Left lung (tissue), 10 donors: ENCODE measurements around the gene BLTP3A. TPM values are rescaled to one million over a fixed set of nuclear protein-coding genes. Genes with fewer than 3 reads are reported as not detected.
"Not testable (repeated sequence)": the region's sequence is repeated elsewhere in the genome, so short reads cannot be mapped to it uniquely, and the experiment has no call there.

Experiments
- ATAC-seq: fragments of 200-7000 bp; cut with Tn5 transposase; one replicate; pipeline ENCODE4 v1.9.1; 2020; ENCODE audit warnings: moderate library complexity
- DNase-seq, 4 donors: peaks; one replicate each; pipeline ENCODE4 v3.0.0-alpha.2; 2013 to 2020
- H3K27ac ChIP-seq, 2 donors: fragments of 200-600 bp; sonication (generic) in 1 of 2; one replicate each; pipeline versions ENCODE4 v1.5.0 to v1.8.0; 2020 to 2021
- H3K27me3 ChIP-seq, 2 donors: fragments of 200-600 bp; sonication (generic) in 1 of 2; one replicate each; pipeline versions ENCODE4 v1.5.0 to v1.8.0; 2020 to 2021
- H3K36me3 ChIP-seq, 2 donors: fragments of 200-600 bp; sonication (generic) in 1 of 2; one replicate each; pipeline versions ENCODE4 v1.5.0 to v1.8.0; 2020 to 2021
- H3K4me1 ChIP-seq, 2 donors: fragments of 200-600 bp; one replicate each; pipeline ENCODE4 v1.8.0; 2021
- H3K4me3 ChIP-seq, 2 donors: fragments of 200-600 bp; sonication (generic) in 1 of 2; one replicate each; pipeline versions ENCODE4 v1.5.0 to v1.8.0; 2020 to 2021; ENCODE audit warnings: mild to moderate bottlenecking in 1 of 2
- H3K9me3 ChIP-seq, 2 donors: fragments of 200-600 bp; sonication (generic) in 1 of 2; one replicate each; pipeline versions ENCODE4 v1.5.0 to v1.8.0; 2020 to 2021
- intact Hi-C, 2 donors: fragments of 100-400 bp; cut with DNase I; formaldehyde crosslinking; loops; one replicate each; pipeline versions ENCODE4 v1.11.2 to v1.14.2; 2022
- polyA plus RNA-seq, 6 donors: library from polyadenylated mRNA; unstranded; fragments of 120-200 nt; gene quantifications; one replicate each; pipeline ENCODE4 v1.2.1, GENCODE V29; 2013; ENCODE audit not compliant: insufficient read length in 6 of 6
- total RNA-seq, 2 donors: library from RNA; stranded (reverse); fragmentation: NEBNext Ultra II Directional; extraction: Animal tissue kit (Norgen Biotek cat#: 25700); gene quantifications; one replicate each; pipeline ENCODE4 v1.2.1, GENCODE V29; 2021
- TF ChIP-seq, protein P1 (sequence below), 2 donors: fragments of 200-600 bp; sonication (generic) in 1 of 2; IDR thresholded peaks; one replicate each; pipeline versions ENCODE4 v1.5.0 to v1.8.0; 2021; ENCODE audit warnings: antibody characterized with exemption in 2 of 2
- donor health status: DM: no; HTN: yes; CAD: no.
- donor health status: DM: no; HTN: no; CAD: no.

Gene BLTP3A
- total and polyA plus RNA-seq, 8 donors = 12.2 to 21.8 (median 13.1) TPM

DNA sequence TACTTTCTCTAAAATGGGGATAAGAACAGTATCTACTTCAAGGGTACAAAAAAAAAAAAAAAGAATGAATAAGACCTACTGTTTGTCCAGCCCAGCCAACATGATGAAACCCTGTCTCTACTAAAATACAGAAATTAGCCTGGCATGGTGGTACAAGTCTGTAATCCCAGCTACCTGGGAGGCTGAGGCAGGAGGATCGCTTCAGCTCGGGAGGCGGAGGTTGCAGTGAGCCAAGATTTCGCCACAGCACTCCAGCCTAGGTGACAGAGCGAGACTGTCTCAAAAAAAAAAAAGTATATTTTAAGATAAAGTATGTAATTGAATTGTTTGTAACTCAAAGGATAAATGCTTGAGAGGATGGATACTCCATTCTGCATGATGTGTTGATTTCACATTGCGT is 2.0 kb downstream of the BLTP3A start:
- Histone ChIP-seq H3K4me1 (peaks cover 0 to 33% of the 10 kb centered on the region in 2 donors), H3K36me3 (no peaks in the 10 kb centered on the region), H3K27me3 (no peaks in the 10 kb centered on the region), H3K27ac (no peak overlapping the region), H3K4me3 (no peak overlapping the region), H3K9me3 (no peaks in the 10 kb centered on the region)
- ATAC-seq (no peak), DNase-seq (no peak)
- TF ChIP-seq, protein P1, sequence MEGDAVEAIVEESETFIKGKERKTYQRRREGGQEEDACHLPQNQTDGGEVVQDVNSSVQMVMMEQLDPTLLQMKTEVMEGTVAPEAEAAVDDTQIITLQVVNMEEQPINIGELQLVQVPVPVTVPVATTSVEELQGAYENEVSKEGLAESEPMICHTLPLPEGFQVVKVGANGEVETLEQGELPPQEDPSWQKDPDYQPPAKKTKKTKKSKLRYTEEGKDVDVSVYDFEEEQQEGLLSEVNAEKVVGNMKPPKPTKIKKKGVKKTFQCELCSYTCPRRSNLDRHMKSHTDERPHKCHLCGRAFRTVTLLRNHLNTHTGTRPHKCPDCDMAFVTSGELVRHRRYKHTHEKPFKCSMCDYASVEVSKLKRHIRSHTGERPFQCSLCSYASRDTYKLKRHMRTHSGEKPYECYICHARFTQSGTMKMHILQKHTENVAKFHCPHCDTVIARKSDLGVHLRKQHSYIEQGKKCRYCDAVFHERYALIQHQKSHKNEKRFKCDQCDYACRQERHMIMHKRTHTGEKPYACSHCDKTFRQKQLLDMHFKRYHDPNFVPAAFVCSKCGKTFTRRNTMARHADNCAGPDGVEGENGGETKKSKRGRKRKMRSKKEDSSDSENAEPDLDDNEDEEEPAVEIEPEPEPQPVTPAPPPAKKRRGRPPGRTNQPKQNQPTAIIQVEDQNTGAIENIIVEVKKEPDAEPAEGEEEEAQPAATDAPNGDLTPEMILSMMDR (IDR thresholded peaks at IDR 0.05) = no peak
- intact Hi-C loops = no loop called here

DNA sequence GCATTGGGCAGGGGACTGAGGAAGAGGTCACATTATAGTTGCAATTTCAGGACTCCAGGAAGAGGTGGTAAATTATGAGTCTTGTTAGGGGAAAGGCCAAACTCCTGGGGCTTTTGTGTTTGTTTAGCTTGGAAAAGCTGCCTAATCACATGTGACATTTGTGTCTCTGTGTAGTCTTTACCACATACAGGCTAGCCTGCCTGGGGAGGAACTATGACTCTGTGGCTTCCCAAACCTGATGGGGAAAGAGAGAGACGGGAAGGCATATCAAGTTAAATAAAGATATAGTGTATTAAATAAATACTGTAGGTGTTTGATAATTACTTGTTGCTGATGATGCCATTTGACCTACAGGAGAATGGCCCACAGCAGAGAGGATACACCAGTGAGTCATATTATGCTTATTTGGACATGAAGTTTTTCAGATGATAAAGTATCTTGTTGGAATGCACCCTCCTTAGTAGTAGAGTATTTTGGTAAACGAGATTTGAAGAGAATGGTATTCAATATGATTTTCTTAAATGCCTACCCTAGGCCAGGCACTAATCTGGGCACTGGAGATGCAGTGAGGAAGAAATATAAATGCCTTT is 4.0 kb downstream of the BLTP3A start:
- H3K9me3 ChIP-seq = no peaks in the 10 kb centered on the region
- intact Hi-C loops = no loop called here
- DNase-seq = no peak
- no peak for ATAC-seq
- no peaks in the 10 kb centered on the region for H3K36me3 ChIP-seq
- no peak overlapping the region for H3K27ac ChIP-seq
- H3K4me3 ChIP-seq = no peak overlapping the region
- no peaks in the 10 kb centered on the region for H3K27me3 ChIP-seq
- peaks cover 0 to 28% of the 10 kb centered on the region in 2 donors for H3K4me1 ChIP-seq
- TF ChIP-seq, protein P1 (IDR thresholded peaks at IDR 0.05) = no peak

DNA sequence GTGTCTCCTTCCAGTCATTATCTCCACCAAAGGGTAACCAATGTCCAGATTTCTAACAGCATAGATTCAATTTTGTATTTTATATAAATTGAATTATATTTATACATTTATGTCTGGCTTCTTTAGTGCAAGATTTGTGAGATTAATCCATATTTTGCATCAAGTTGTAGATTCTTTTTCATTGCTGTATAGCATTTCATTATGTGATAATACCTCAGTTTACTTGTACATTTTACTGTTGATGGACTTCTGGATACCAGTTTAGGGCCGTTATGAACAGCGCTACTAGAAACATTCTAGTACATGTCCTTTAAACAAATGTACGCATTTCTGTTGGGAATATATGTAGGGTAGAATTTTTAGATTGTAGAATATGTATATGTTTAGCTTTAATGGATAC is 6.2 kb downstream of the BLTP3A start:
- intact Hi-C loops = no loop called here
- TF ChIP-seq, protein P1 (IDR thresholded peaks at IDR 0.05) = no peak
- Histone ChIP-seq H3K27me3 (no peaks in the 10 kb centered on the region), H3K4me1 (peaks cover 0 to 17% of the 10 kb centered on the region in 2 donors), H3K9me3 (no peaks in the 10 kb centered on the region), H3K4me3 (no peak overlapping the region), H3K36me3 (no peaks in the 10 kb centered on the region), H3K27ac (no peak overlapping the region)
- ATAC-seq = no peak
- no peak for DNase-seq

DNA sequence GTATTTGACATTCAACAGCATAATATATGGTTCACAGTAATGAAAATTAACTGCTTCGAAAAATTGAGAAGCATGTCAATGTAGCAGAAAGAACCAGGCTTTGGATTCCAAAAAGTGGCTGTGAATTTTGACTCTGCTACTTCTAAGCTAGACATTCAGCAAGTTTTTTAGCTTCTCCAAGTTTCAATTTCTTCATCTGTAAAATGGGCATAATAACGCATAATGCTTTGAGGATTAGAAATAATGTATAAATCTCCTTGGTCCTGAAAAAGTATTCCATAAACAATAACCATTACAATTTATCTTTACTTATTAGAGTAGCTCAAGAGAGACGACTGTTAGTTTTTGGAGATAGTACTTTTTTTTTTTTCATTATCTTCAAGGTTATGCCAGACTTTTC is 7.7 kb downstream of the BLTP3A start:
- Histone ChIP-seq H3K27me3 (no peaks in the 10 kb centered on the region), H3K9me3 (no peaks in the 10 kb centered on the region), H3K4me3 (no peak overlapping the region), H3K27ac (no peak overlapping the region), H3K36me3 (no peaks in the 10 kb centered on the region), H3K4me1 (peaks cover 0 to 11% of the 10 kb centered on the region in 2 donors)
- intact Hi-C loops = no loop called here
- TF ChIP-seq, protein P1 (IDR thresholded peaks at IDR 0.05) = no peak
- ATAC-seq = no peak
- no peak for DNase-seq

DNA sequence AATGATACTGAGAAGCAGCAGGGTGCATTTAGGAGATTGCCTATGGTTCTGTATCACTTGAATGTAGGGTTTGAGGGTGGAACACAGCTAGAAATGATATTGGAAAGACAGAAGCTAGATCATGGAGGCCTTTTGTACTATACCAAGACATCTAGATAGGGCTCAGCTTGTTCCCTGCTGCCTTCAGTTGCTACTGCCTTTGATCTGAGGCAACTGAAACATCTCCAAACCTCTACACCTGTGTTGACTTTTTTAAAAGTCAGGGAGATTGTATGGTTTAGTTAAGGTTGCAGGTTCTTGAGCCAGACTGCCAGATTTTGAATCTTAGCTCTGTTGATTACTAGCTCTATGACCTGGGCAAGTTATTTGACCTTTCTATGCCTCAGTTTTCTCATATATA is 12.7 kb downstream of the BLTP3A start:
- Histone ChIP-seq H3K9me3 (no peaks in the 10 kb centered on the region), H3K27me3 (no peaks in the 10 kb centered on the region), H3K4me3 (no peak overlapping the region), H3K4me1 (no peaks in the 10 kb centered on the region), H3K27ac (no peak overlapping the region), H3K36me3 (no peaks in the 10 kb centered on the region)
- intact Hi-C loops = no loop called here
- DNase-seq (no peak), ATAC-seq (no peak)
- TF ChIP-seq, protein P1 (IDR thresholded peaks at IDR 0.05) = no peak

DNA sequence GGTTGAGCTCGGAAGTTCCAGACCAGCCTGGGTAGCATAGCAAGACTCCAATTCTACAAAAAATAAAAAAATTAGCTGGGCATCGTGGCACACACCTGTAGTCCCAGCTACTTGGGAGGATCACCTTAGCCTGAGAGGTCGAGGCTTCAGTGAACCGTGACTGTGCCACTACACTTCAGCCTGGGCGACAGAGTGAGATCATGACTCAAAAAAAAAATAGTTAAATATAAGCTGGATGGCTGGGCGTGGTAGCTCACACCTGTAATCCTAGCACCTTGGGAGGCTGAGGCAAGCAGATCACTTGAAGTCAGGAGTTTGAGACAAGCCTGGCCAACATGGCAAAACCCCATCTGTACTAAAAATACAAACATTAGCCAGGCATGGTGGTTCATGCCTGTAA is 13.2 kb downstream of the BLTP3A start:
- ATAC-seq, H3K36me3 ChIP-seq, intact Hi-C loops, H3K4me1 ChIP-seq, H3K27me3 ChIP-seq, H3K27ac ChIP-seq, H3K4me3 ChIP-seq, DNase-seq, H3K9me3 ChIP-seq: not testable (repeated sequence)
